ENCODE measurements around the gene IGFALS. TPM values are rescaled to one million over a fixed set of nuclear protein-coding genes. Genes with fewer than 3 reads are reported as not detected.
A peak's percentile ranks its signal among the peaks of the same experiment; 100 is the strongest.

IGFALS gene
- polyA plus RNA-seq, 1 donor from 2014 or later = 1.2 TPM

GRCh38 chr16:1775846-1776671 is 17.4 kb downstream of the IGFALS start:
- Histone ChIP-seq H3K36me3 (ENCODE audit: insufficient read depth, low read length) (no peaks in the 10 kb centered on the region), H3K9me2 (ENCODE audit: insufficient read depth, low read length) (no peaks in the 10 kb centered on the region), H3K4me3 (ENCODE audit: low read length) (no peak overlapping the region), H2AFZ (ENCODE audit: low read depth, low read length) (no peak overlapping the region), H3K27ac (ENCODE audit: low read length) (no peak overlapping the region), H3K4me2 (ENCODE audit: low read length) (no peak overlapping the region), H3K9ac (ENCODE audit: low read length) (no peak overlapping the region), H3K79me2 (replicated peaks; ENCODE audit: insufficient read depth, low read length) (peaks cover 17% of the 10 kb centered on the region), H3K9me3 (ENCODE audit: low read length) (no peaks in the 10 kb centered on the region), H3K27me3 (ENCODE audit: insufficient read depth, low read depth, low read length) (no peaks in the 10 kb centered on the region), H4K20me1 (ENCODE audit: insufficient read depth) (peaks cover 23% of the 10 kb centered on the region), H3F3A (ENCODE audit: insufficient read depth, low read length, poor library complexity, severe bottlenecking) (no peaks in the 10 kb centered on the region)
- TF ChIP-seq SMC3 (conservative IDR thresholded peaks at IDR 0.05; ENCODE audit: poor library complexity) = no peak
- no peak for TF ChIP-seq MXI1 (conservative IDR thresholded peaks at IDR 0.05; ENCODE audit: poor library complexity, severe bottlenecking)
- TF ChIP-seq POLR2AphosphoS5 (IDR thresholded peaks at IDR 0.05) = no peak
- TF ChIP-seq RAD21 (conservative IDR thresholded peaks at IDR 0.05) = no peak
- no peak for TF ChIP-seq EP300 (conservative IDR thresholded peaks at IDR 0.05; ENCODE audit: poor library complexity, severe bottlenecking)
- TF ChIP-seq, protein P1, sequence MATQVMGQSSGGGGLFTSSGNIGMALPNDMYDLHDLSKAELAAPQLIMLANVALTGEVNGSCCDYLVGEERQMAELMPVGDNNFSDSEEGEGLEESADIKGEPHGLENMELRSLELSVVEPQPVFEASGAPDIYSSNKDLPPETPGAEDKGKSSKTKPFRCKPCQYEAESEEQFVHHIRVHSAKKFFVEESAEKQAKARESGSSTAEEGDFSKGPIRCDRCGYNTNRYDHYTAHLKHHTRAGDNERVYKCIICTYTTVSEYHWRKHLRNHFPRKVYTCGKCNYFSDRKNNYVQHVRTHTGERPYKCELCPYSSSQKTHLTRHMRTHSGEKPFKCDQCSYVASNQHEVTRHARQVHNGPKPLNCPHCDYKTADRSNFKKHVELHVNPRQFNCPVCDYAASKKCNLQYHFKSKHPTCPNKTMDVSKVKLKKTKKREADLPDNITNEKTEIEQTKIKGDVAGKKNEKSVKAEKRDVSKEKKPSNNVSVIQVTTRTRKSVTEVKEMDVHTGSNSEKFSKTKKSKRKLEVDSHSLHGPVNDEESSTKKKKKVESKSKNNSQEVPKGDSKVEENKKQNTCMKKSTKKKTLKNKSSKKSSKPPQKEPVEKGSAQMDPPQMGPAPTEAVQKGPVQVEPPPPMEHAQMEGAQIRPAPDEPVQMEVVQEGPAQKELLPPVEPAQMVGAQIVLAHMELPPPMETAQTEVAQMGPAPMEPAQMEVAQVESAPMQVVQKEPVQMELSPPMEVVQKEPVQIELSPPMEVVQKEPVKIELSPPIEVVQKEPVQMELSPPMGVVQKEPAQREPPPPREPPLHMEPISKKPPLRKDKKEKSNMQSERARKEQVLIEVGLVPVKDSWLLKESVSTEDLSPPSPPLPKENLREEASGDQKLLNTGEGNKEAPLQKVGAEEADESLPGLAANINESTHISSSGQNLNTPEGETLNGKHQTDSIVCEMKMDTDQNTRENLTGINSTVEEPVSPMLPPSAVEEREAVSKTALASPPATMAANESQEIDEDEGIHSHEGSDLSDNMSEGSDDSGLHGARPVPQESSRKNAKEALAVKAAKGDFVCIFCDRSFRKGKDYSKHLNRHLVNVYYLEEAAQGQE (IDR thresholded peaks at IDR 0.05; ENCODE audit: borderline replicate concordance) = no peak
- TF ChIP-seq TAF1 (IDR thresholded peaks at IDR 0.05; ENCODE audit: low read depth) = no peak
- no peak for TF ChIP-seq EZH2 (IDR thresholded peaks at IDR 0.05; ENCODE audit: borderline replicate concordance, insufficient read depth, low read length, poor library complexity, severe bottlenecking)
- TF ChIP-seq CTCF (IDR thresholded peaks at IDR 0.05; ENCODE audit: poor library complexity, severe bottlenecking) = no peak

DNA sequence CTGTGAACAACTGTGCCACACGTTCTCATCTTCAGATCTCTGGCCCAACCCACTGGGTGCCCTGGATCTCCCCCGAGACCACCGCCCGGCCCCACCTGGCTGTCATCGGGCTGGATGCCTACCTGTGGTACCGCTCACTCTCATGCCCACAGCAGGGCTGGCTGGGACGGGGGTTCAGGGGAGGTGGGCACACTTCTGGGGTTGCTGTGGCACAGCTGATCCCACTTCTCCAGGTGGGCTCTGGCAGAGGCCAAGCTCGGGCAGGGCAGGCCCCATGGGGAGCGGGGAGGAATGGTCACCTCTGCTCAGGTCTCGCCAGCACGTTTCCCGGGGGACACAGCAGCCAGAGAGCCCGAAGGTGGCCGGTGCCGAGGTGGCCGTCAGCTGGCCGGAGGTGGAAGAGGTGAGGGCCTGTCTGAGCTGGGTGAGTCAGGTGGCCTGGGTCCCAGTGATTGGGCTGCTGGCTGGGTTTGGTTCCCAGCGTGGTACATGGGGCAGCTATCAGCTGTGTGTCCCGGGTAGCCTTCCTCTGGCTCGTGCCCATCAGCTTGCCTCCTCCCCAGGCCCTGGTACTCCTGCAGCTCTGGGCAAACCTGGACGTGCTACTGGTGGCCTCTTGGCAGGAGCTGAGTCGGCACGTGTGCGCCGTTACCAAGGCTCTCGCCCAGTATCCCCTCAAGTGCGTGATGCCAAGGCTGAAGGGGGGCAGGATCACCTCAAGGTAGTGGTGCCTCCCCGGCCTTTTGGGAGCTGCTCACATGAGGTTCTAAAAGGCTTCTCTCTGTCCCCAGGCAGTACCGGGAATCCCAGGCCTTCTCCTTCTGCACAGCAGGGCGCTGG is 18.3 kb downstream of the IGFALS start:
- peak overlapping the region; percentile 98 for H3K4me3 ChIP-seq (ENCODE audit: low read length)
- H3K27me3 ChIP-seq (ENCODE audit: insufficient read depth, low read depth, low read length) = no peaks in the 10 kb centered on the region
- H2AFZ ChIP-seq (ENCODE audit: low read depth, low read length) = no peak overlapping the region
- no peaks in the 10 kb centered on the region for H3K9me2 ChIP-seq (ENCODE audit: insufficient read depth, low read length)
- peaks cover 9% of the 10 kb centered on the region for H3K79me2 ChIP-seq (replicated peaks; ENCODE audit: insufficient read depth, low read length)
- no peak overlapping the region for H3K4me2 ChIP-seq (ENCODE audit: low read length)
- H3K9me3 ChIP-seq (ENCODE audit: low read length) = no peaks in the 10 kb centered on the region
- peaks cover 19% of the 10 kb centered on the region for H4K20me1 ChIP-seq (ENCODE audit: insufficient read depth)
- H3F3A ChIP-seq (ENCODE audit: insufficient read depth, low read length, poor library complexity, severe bottlenecking) = no peaks in the 10 kb centered on the region
- TF ChIP-seq CTCF (IDR thresholded peaks at IDR 0.05; ENCODE audit: poor library complexity, severe bottlenecking) = no peak
- no peak for TF ChIP-seq MXI1 (conservative IDR thresholded peaks at IDR 0.05; ENCODE audit: poor library complexity, severe bottlenecking)
- no peak for TF ChIP-seq TAF1 (IDR thresholded peaks at IDR 0.05; ENCODE audit: low read depth)
- no peak for TF ChIP-seq EZH2 (IDR thresholded peaks at IDR 0.05; ENCODE audit: borderline replicate concordance, insufficient read depth, low read length, poor library complexity, severe bottlenecking)
- TF ChIP-seq, protein P1 (IDR thresholded peaks at IDR 0.05; ENCODE audit: borderline replicate concordance) = no peak
- no peak for TF ChIP-seq EP300 (conservative IDR thresholded peaks at IDR 0.05; ENCODE audit: poor library complexity, severe bottlenecking)
- TF ChIP-seq POLR2AphosphoS5 (IDR thresholded peaks at IDR 0.05) = no peak
- TF ChIP-seq SMC3 (conservative IDR thresholded peaks at IDR 0.05; ENCODE audit: poor library complexity) = no peak
- no peak for TF ChIP-seq RAD21 (conservative IDR thresholded peaks at IDR 0.05)
- H3K9ac ChIP-seq (ENCODE audit: low read length) = peak overlapping the region; percentile 84
- no peak overlapping the region for H3K27ac ChIP-seq (ENCODE audit: low read length)
- no peaks in the 10 kb centered on the region for H3K36me3 ChIP-seq (ENCODE audit: insufficient read depth, low read length)

All from neural cell (in vitro differentiated cells).